ENCODE results near the gene PICALM. TPM values are rescaled to one million over a fixed set of nuclear protein-coding genes. Genes with fewer than 3 reads are reported as not detected.

PICALM gene
- total and polyA plus RNA-seq, 9 donors = 103 to 274 (median 206) TPM

DNA sequence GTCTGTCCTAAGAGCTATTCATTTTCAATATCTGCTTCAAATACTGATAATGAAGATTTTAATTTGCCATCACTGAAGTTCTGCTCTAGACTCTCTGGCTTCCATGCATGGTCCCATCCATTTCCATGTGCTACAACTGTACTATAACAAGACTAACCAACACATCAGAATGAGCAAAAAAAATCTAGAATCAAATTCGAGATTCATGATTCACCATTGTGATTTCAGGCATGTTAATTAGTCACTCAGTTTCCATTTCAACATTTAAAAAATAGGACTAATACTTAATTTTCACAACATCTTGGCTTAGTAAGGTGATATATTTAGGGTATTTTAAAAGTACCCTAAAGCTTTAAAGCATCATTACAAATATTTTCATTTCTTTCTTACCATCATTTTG lies 22.8 kb downstream of the PICALM start:
- TF ChIP-seq EP300 (IDR thresholded peaks at IDR 0.05) = no peak
- TF ChIP-seq CTCF (IDR thresholded peaks at IDR 0.05) = no peak
- no peak for TF ChIP-seq POLR2A (IDR thresholded peaks at IDR 0.05)
- intact Hi-C loops (cut with DNase I) = loop anchor here in 3 of 4 donors (10.0 kb wide), 2 partner anchors 101 to 149 kb away; no protein-coding TSS in a partner anchor
- 72 to 81% (median 75%) methylated on average over 1 of the region's 1 CpG for WGBS, 3 donors
- no peak for DNase-seq
- H3K4me3 ChIP-seq = no peak overlapping the region
- H3K27ac ChIP-seq = no peak overlapping the region
- H3K27me3 ChIP-seq = no peaks in the 10 kb centered on the region
- no peaks in the 10 kb centered on the region for H3K9me3 ChIP-seq
- peaks cover 4% of the 10 kb centered on the region for H3K4me1 ChIP-seq (ENCODE audit: insufficient read depth)
- no peaks in the 10 kb centered on the region for H3K36me3 ChIP-seq

DNA sequence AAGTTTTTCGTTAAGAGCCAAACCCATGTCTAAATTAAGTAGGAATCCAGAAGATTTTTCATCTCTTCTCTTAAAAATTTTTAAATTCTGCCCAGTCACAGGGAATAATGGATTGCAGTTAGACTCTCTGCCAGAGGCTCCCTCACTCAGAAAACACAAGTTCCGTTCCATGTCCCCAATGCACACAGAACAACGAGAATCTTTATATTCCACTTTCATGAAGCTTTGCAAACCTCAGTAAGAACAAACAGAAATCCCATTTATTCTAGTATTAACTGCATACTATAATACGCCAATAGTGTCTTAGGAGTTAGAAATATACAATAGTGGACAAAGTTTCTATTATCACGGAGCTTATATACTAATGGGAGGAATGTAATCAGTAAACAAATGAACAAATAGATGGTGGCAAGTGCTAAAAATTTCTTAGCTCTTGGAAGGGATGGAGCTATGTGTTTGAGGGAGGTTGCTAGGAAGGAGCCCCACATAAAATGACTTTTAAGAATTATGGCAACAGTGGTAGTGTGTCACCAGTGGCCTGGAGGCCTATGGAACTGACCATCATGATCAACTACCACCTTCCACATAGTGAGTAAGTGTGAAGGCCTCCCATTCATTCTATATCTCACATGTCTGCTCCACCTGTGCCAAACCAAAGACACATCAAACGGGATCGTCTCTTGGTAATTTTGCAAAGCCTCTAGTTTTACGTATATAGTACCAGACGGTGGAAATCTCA lies 24.9 kb downstream of the PICALM start:
- no peaks in the 10 kb centered on the region for H3K27me3 ChIP-seq
- 76 to 84% (median 82%) methylated on average over 9 of the region's 9 CpGs for WGBS, 3 donors
- no peaks in the 10 kb centered on the region for H3K9me3 ChIP-seq
- no peak for DNase-seq
- H3K4me3 ChIP-seq = no peak overlapping the region
- peaks cover 3% of the 10 kb centered on the region for H3K4me1 ChIP-seq (ENCODE audit: insufficient read depth)
- TF ChIP-seq POLR2A (IDR thresholded peaks at IDR 0.05) (no peak), EP300 (IDR thresholded peaks at IDR 0.05) (no peak), CTCF (IDR thresholded peaks at IDR 0.05) (no peak)
- H3K36me3 ChIP-seq = no peaks in the 10 kb centered on the region
- intact Hi-C loops (cut with DNase I) = loop anchor here in 3 of 4 donors (10.0 kb wide), 2 partner anchors 99 to 151 kb away; no protein-coding TSS in a partner anchor
- H3K27ac ChIP-seq = no peak overlapping the region

DNA sequence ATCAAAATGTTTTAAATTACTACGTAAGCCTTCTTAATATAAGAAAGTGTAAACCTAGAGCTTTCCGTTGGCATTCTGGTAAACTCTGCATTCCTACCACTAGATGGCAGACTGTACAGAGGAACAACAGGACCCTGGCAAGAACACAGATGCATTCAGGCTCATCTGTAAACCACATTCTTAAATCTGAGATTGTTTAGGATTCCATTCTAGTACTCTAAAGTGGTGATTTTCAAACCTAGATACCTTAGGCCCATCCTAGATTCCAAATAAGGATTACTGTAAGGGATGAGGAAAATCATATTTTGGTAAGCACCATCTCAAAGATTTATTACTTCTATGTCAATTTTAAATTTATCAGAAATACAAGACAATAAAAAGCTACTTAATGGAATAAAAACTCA lies 26.9 kb downstream of the PICALM start:
- peak in 4 of 5 donors; percentile 42 to 83 (median 61) for DNase-seq
- H3K4me3 ChIP-seq = peak overlapping the region; percentile 6
- WGBS, 3 donors = 0 to 1% (median 1%) methylated on average over 2 of the region's 2 CpGs

More for the DNA sequence above, 26.9 kb downstream of the PICALM start:
- Histone ChIP-seq H3K9me3 (no peaks in the 10 kb centered on the region), H3K4me1 (ENCODE audit: insufficient read depth) (peaks cover 3% of the 10 kb centered on the region), H3K27me3 (no peaks in the 10 kb centered on the region), H3K36me3 (no peaks in the 10 kb centered on the region), H3K27ac (peak overlapping the region in 1 of 2 donors; percentile 47)
- intact Hi-C loops (cut with DNase I) = loop anchor here in 3 of 4 donors (10.0 kb wide), 2 partner anchors 97 to 153 kb away; no protein-coding TSS in a partner anchor
- peak; percentile 83 to 96 (median 96) for TF ChIP-seq CTCF (IDR thresholded peaks at IDR 0.05)
- TF ChIP-seq POLR2A (IDR thresholded peaks at IDR 0.05) = no peak
